Hematopoietic multipotent progenitor cell treated with erythropoietin and hydrocortisone succinate and interleukin-3 and kit ligand, for 17 days (in vitro differentiated cells): ENCODE measurements around the gene CETP.
"Not testable (repeated sequence)": the region's sequence is repeated elsewhere in the genome, so short reads cannot be mapped to it uniquely, and the experiment has no call there.

Source experiments
- DNase-seq: peaks from one replicate; pipeline ENCODE4 v3.0.0-alpha.2; 2015; ENCODE audit warnings: low spot score

CETP gene

DNA sequence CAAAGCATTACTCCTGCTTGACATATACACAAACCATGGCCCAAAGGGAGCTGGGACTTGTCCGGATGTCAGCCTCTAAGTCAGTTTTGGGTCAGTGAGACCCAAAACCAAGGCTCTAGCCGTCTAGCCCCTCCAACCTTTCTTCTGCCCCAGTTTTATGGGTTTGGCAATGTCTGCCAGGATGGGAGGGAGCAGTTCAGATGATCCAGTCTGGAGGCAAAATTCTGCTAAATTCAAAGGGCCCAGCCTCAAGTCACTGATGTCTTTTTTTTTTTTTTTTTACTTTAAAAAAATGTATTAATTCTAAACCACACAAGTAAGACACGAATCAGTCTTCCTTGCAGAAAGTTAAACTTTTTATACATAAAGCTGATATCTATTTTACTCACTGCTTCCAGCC is 36.2 kb downstream of the CETP start:
- no peak for DNase-seq

DNA sequence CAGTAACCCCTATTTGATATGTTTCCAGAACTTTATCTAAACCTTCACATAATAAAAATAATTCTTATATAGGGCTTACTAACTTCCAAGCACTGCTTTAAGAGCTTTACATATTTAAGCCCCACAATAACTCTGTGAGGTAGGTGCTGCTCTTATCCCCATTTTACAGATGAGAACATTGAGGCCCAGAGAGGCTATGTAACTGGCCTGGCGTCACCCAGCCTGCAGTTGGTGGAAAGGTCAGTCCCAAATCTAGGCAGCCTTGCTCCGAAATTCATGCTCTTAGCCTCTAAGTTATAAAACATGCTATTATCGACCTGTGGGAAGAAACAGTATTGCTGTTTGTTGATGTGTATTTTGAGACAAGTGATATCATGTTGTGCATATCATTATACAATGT is 36.6 kb downstream of the CETP start:
- DNase-seq = no peak

DNA sequence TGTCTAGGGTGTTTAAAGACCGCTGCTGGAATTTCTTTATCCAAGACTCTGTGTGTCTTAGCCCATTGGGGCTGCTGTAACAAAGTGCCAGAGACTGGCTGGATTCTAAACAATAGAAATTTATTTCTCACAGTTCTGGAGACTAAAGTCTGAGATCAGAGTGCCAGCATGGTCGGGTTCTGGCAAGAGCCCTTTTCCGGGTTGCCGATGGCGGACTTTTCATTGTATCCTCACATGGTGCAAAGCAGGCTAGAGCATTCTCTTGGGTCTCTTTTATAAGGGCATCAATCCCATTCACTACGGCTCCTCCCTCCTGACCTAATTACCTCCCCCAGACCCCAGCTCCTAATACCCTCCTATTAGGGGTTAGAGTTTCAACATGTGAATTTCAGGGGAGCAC is 37.1 kb downstream of the CETP start:
- no peak for DNase-seq

DNA sequence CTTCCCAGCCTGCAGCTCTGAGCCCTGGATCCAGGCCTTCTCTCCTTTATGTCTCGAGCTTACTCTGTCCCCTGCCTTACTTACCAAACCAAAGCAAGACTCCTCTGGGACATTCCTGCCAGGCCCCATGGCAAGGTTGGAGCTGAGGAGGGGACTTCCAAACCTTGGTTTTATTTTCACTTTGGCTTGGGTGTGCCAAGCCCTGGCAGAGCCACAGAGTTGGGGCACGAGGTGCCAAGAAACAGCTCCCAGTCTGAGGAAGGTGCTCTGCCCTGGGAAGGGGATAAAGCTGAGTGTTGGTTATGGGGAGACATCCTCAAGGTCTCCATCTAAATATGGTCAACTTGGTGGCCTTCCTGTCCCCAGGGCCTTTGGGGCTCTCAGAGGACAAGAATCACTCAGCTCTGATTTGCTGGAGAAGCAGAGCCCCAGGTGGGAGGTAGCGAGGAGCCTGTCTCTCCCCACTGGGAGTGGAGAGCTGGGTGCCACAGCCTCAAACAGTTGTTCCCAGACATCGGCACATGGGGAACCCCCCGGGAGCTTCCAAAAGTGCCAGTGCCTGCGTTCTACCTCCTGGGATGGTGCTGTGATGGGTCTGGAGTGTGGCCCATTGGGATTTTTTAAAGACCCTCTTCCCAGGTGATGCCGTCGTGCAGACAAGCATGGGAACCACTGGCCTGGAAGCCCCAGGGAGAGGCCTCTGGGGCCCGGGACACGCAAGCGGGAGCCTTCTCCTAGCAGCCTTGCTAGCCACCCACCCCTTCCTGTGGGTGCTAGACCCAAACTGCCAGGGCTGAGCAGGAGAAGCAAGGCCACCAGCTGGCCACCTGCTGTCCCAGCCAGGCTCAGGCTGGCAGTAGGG is 37.9 kb downstream of the CETP start:
- no peak for DNase-seq

GRCh38 chr16:57000271-57001025 is 38.7 kb downstream of the CETP start:
- DNase-seq = no peak

DNA sequence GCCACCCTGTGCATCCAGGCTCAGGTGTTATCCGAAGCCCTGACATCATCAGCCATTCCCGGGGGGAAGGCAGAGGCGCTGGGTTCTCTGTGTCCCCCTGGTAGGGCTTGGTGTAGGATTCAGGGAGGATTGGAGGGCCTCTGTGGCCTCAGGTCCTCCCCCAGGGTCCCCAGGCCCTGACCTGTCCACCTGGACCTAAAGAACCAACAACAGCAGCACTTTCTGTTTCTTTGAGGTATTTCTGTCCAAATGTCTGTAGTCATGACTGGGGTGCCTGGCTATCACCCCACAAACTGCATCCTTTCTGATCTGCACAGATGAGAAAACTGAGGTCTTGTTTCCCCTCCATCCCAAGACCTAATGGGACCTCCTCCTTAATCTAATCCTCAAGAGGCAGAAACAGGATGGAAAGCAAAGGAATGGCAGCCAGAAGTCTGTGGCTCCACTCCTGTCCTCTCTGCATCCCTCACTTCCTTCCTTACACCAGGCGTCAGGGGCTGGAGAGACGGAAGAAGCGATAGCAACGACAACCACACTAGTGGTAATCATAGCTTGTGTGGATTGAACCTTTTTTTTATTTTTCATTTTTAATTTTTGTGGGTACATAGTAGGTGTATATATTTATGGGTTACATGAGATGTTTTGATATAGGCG is 39.4 kb downstream of the CETP start:
- DNase-seq = no peak

GRCh38 chr16:57003439-57004386 is 42.0 kb downstream of the CETP start:
- no peak for DNase-seq

GRCh38 chr16:57004387-57005250 is 42.9 kb downstream of the CETP start:
- no peak for DNase-seq

GRCh38 chr16:57005597-57005996 is 43.8 kb downstream of the CETP start:
- not testable (repeated sequence) for DNase-seq

GRCh38 chr16:57007050-57007449 is 45.3 kb downstream of the CETP start:
- no peak for DNase-seq

- DNase-seq = no peak
Observed at GRCh38 chr16:57007530-57007929, 45.8 kb downstream of the CETP start.

DNA sequence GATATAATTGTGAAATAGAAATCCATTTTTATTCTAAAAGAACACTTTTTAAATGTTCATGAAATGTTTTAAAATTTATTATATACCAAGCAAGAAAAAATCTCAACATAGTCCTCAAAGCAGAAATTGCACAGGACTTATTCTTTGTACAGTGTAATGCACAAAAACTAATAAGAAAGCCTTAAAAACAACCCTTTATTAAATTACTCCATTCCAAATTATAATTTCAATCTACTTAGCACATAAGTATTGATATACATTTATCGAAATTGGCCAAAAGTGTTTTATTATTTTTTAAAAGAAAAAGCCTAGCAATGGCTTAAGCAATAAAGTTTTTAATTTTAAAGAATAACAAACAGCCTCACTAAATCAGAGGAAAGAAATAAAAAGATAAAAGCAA is 46.7 kb downstream of the CETP start:
- DNase-seq = no peak

DNA sequence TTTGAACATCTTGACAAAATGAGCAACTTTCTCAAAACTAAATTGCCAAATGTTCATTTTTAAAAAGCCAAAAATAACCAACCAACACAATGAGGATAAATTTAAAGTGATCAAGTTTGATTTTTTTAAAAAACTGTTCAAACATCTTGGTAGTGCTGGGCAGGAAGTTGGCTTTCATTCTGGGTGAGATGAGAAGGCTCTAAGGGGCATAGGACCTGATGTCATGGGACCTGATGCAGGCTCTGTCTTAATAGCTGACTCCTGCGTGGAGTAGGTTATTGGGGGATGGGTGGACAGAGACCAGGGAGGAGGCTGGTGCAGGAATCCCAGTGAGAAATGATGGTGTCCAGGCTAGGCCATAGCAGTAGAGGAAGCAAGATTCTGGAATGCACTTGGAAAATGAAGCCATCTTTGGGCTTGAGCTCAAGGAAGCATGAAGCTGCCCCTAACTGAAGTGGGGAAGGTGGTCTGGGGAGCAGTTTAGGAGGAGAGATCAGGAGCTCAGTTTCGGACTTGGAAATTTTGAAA is 48.0 kb downstream of the CETP start:
- DNase-seq = no peak

- DNase-seq = no peak
Observed at GRCh38 chr16:57012353-57012752, 50.6 kb downstream of the CETP start.

DNA sequence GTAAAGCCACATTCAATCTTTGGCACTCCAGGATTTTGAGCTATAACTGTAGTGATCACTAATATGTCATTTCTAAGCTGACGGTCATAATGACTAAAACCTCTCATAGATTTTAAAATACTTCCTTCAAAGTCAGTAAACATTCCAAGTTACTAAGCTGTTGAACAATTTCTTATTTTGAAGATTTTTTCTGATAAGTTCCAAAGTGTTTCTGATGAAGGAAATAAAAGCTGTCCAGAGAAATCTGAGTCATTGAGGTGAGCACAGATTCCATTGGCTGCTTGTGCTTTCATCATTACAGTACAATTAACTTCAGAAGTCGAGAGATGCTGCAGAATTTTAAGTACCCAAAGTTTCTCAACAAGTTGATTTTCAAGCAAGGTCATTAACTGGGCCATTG is 51.5 kb downstream of the CETP start:
- DNase-seq = no peak

- DNase-seq = no peak
Observed at GRCh38 chr16:57013902-57014301, 52.2 kb downstream of the CETP start.

- DNase-seq = no peak
Observed at GRCh38 chr16:57016301-57016700, 54.6 kb downstream of the CETP start.

GRCh38 chr16:57016831-57017230 is 55.1 kb downstream of the CETP start:
- DNase-seq = no peak

GRCh38 chr16:57017251-57017650 is 55.5 kb downstream of the CETP start:
- DNase-seq = no peak

GRCh38 chr16:57019746-57020145 is 58.0 kb downstream of the CETP start:
- no peak for DNase-seq

DNA sequence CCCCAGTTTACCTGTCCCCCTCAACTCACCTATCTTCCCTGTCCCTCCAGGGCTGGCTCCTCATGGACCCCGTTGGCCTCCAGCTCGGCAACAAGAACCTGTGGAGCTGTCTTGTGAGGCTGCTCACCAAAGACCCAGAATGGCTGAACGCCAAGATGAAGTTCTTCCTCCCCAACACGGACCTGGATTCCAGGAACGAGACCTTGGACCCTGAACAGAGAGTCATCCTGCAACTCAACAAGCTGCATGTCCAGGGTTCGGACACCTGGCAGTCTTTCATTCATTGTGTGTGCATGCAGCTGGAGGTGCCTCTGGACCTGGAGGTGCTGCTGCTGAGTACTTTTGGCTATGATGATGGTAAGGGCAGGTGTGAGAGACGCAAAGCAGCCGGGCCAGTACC is 58.9 kb downstream of the CETP start:
- DNase-seq = no peak
